ENCODE data around the gene NELL2.

GRCh38 chr12:44542716-44543115, 333.4 kb downstream of the NELL2 start:
- no peak for TF ChIP-seq EZH2phosphoT487 (IDR thresholded peaks at IDR 0.05; ENCODE audit: insufficient read depth, low read depth)
- TF ChIP-seq EZH2 (IDR thresholded peaks at IDR 0.05; ENCODE audit: insufficient read depth, poor library complexity, severe bottlenecking) = no peak
